ENCODE results near the gene ZBTB21.

GRCh38 chr21:41962425-41962966, 47.7 kb downstream of the ZBTB21 start:
- TF ChIP-seq, protein P1, sequence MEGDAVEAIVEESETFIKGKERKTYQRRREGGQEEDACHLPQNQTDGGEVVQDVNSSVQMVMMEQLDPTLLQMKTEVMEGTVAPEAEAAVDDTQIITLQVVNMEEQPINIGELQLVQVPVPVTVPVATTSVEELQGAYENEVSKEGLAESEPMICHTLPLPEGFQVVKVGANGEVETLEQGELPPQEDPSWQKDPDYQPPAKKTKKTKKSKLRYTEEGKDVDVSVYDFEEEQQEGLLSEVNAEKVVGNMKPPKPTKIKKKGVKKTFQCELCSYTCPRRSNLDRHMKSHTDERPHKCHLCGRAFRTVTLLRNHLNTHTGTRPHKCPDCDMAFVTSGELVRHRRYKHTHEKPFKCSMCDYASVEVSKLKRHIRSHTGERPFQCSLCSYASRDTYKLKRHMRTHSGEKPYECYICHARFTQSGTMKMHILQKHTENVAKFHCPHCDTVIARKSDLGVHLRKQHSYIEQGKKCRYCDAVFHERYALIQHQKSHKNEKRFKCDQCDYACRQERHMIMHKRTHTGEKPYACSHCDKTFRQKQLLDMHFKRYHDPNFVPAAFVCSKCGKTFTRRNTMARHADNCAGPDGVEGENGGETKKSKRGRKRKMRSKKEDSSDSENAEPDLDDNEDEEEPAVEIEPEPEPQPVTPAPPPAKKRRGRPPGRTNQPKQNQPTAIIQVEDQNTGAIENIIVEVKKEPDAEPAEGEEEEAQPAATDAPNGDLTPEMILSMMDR (IDR thresholded peaks at IDR 0.05 in 8 of 11, conservative IDR thresholded peaks at IDR 0.05 in 3 of 11), result no peak
- no peak for TF ChIP-seq POLR2A (IDR thresholded peaks at IDR 0.05)
- no peak for TF ChIP-seq POLR2AphosphoS5 (IDR thresholded peaks at IDR 0.05)

Measured in spleen (tissue), 7 donors.